Subcutaneous abdominal adipose tissue (tissue), 5 donors: ENCODE results near the gene ATAD1.
"Not testable (repeated sequence)": the region's sequence is repeated elsewhere in the genome, so short reads cannot be mapped to it uniquely, and the experiment has no call there.

Experiments used
- H3K27ac ChIP-seq: one replicate; pipeline ENCODE4 v1.7.0; 2013; ENCODE audit warnings: low read depth, mild to moderate bottlenecking, inconsistent platforms, low read length, moderate library complexity
- H3K27me3 ChIP-seq, 5 donors: one replicate each; pipeline ENCODE4 v1.7.0; 2013; ENCODE audit warnings: low read length in 5 of 5, inconsistent platforms in 1 of 5; ENCODE audit not compliant: control insufficient read depth in 5 of 5, insufficient read depth in 4 of 5
- H3K36me3 ChIP-seq, 5 donors: one replicate each; pipeline ENCODE4 v1.7.0; 2013; ENCODE audit warnings: low read length in 5 of 5; ENCODE audit not compliant: control insufficient read depth in 5 of 5, insufficient read depth in 5 of 5
- H3K4me1 ChIP-seq, 5 donors: one replicate each; pipeline ENCODE4 v1.7.0; 2013; ENCODE audit warnings: low read length in 5 of 5, mild to moderate bottlenecking in 3 of 5, moderate library complexity in 1 of 5; ENCODE audit not compliant: control insufficient read depth in 5 of 5, insufficient read depth in 5 of 5
- H3K4me3 ChIP-seq, 5 donors: one replicate each; pipeline ENCODE4 v1.7.0; 2013; ENCODE audit warnings: low read length in 5 of 5, low read depth in 1 of 5
- H3K9ac ChIP-seq, 5 donors: one replicate each; pipeline ENCODE4 v1.7.0; 2013; ENCODE audit warnings: low read length in 5 of 5, mild to moderate bottlenecking in 4 of 5, moderate library complexity in 3 of 5
- H3K9me3 ChIP-seq, 5 donors: one replicate each; pipeline ENCODE4 v1.7.0; 2013; ENCODE audit warnings: low read length in 5 of 5; ENCODE audit not compliant: control insufficient read depth in 5 of 5
- donor health status: healthy.
- donor health status: healthy.
- donor health status: healthy.
- donor health status: healthy.
- donor health status: healthy.

Gene ATAD1

GRCh38 chr10:87846711-87847110 lies 28.7 kb upstream of the ATAD1 start:
- H3K4me1 ChIP-seq, H3K27me3 ChIP-seq, H3K9ac ChIP-seq, H3K4me3 ChIP-seq, H3K9me3 ChIP-seq, H3K27ac ChIP-seq, H3K36me3 ChIP-seq: not testable (repeated sequence)

- Histone ChIP-seq H3K36me3 (no peaks in the 10 kb centered on the region), H3K9me3 (no peaks in the 10 kb centered on the region), H3K4me1 (peaks cover 0 to 8% (median 0%) of the 10 kb centered on the region in 5 donors), H3K27me3 (no peaks in the 10 kb centered on the region), H3K4me3 (no peak overlapping the region), H3K9ac (no peak overlapping the region), H3K27ac (no peak overlapping the region)
Observed at GRCh38 chr10:87846023-87846422, 28.0 kb upstream of the ATAD1 start.

- no peaks in the 10 kb centered on the region for H3K9me3 ChIP-seq
- no peak overlapping the region for H3K27ac ChIP-seq
- H3K9ac ChIP-seq: no peak overlapping the region
- no peaks in the 10 kb centered on the region for H3K27me3 ChIP-seq
- no peak overlapping the region for H3K4me3 ChIP-seq
- peaks cover 0 to 4% (median 0%) of the 10 kb centered on the region in 5 donors for H3K4me1 ChIP-seq
- H3K36me3 ChIP-seq: no peaks in the 10 kb centered on the region
Observed at GRCh38 chr10:87845624-87845998, 27.6 kb upstream of the ATAD1 start.

GRCh38 chr10:87844837-87845623 lies 27.0 kb upstream of the ATAD1 start:
- no peaks in the 10 kb centered on the region for H3K9me3 ChIP-seq
- no peak overlapping the region for H3K4me3 ChIP-seq
- peaks cover 0 to 4% (median 0%) of the 10 kb centered on the region in 5 donors for H3K4me1 ChIP-seq
- H3K36me3 ChIP-seq: no peaks in the 10 kb centered on the region
- H3K27me3 ChIP-seq: no peaks in the 10 kb centered on the region
- no peak overlapping the region for H3K9ac ChIP-seq
- H3K27ac ChIP-seq: no peak overlapping the region

GRCh38 chr10:87843714-87844113 lies 25.7 kb upstream of the ATAD1 start:
- no peak overlapping the region for H3K9ac ChIP-seq
- no peak overlapping the region for H3K4me3 ChIP-seq
- H3K4me1 ChIP-seq: peaks cover 0 to 4% (median 0%) of the 10 kb centered on the region in 5 donors
- H3K27me3 ChIP-seq: no peaks in the 10 kb centered on the region
- no peak overlapping the region for H3K27ac ChIP-seq
- H3K36me3 ChIP-seq: no peaks in the 10 kb centered on the region
- no peaks in the 10 kb centered on the region for H3K9me3 ChIP-seq

GRCh38 chr10:87842776-87843497 lies 24.9 kb upstream of the ATAD1 start:
- H3K4me3 ChIP-seq: no peak overlapping the region
- H3K9ac ChIP-seq: no peak overlapping the region
- no peaks in the 10 kb centered on the region for H3K9me3 ChIP-seq
- H3K27ac ChIP-seq: no peak overlapping the region
- no peaks in the 10 kb centered on the region for H3K36me3 ChIP-seq
- H3K4me1 ChIP-seq: peaks cover 0 to 3% (median 0%) of the 10 kb centered on the region in 5 donors
- no peaks in the 10 kb centered on the region for H3K27me3 ChIP-seq

- H3K27ac ChIP-seq: no peak overlapping the region
- no peaks in the 10 kb centered on the region for H3K36me3 ChIP-seq
- no peaks in the 10 kb centered on the region for H3K9me3 ChIP-seq
- no peak overlapping the region for H3K4me3 ChIP-seq
- no peaks in the 10 kb centered on the region for H3K27me3 ChIP-seq
- H3K4me1 ChIP-seq: peaks cover 0 to 3% (median 0%) of the 10 kb centered on the region in 5 donors
- H3K9ac ChIP-seq: no peak overlapping the region
Observed at GRCh38 chr10:87842220-87842641, 24.2 kb upstream of the ATAD1 start.

- no peak overlapping the region for H3K4me3 ChIP-seq
- no peaks in the 10 kb centered on the region for H3K9me3 ChIP-seq
- no peak overlapping the region for H3K9ac ChIP-seq
- H3K27me3 ChIP-seq: no peaks in the 10 kb centered on the region
- no peak overlapping the region for H3K27ac ChIP-seq
- no peaks in the 10 kb centered on the region for H3K36me3 ChIP-seq
- peaks cover 0 to 3% (median 0%) of the 10 kb centered on the region in 5 donors for H3K4me1 ChIP-seq
Observed at GRCh38 chr10:87841186-87841585, 23.2 kb upstream of the ATAD1 start.

GRCh38 chr10:87838650-87839049 lies 20.6 kb upstream of the ATAD1 start:
- H3K4me1 ChIP-seq: peaks cover 0 to 3% (median 0%) of the 10 kb centered on the region in 5 donors
- H3K27me3 ChIP-seq: no peaks in the 10 kb centered on the region
- H3K9me3 ChIP-seq: peaks cover 0 to 2% (median 0%) of the 10 kb centered on the region in 5 donors
- no peak overlapping the region for H3K4me3 ChIP-seq
- no peak overlapping the region for H3K9ac ChIP-seq
- no peak overlapping the region for H3K27ac ChIP-seq
- H3K36me3 ChIP-seq: no peaks in the 10 kb centered on the region

- Histone ChIP-seq H3K9me3 (peaks cover 0 to 2% (median 0%) of the 10 kb centered on the region in 5 donors), H3K27me3 (no peaks in the 10 kb centered on the region), H3K36me3 (no peaks in the 10 kb centered on the region), H3K4me1 (no peaks in the 10 kb centered on the region), H3K4me3 (no peak overlapping the region), H3K27ac (no peak overlapping the region), H3K9ac (no peak overlapping the region)
Observed at GRCh38 chr10:87837445-87837844, 19.4 kb upstream of the ATAD1 start.
